DMS114 treated with DMSO at 0.1 percent for 48 hours (cell line): ENCODE measurements around the gene DYRK1B.
"Not testable (repeated sequence)": the region's sequence is repeated elsewhere in the genome, so short reads cannot be mapped to it uniquely, and the experiment has no call there.

Experiments
- DNase-seq: peaks from one replicate; lab custom pipeline; 2025; ENCODE audit not compliant: unreplicated experiment; lab: John Stamatoyannopoulos, UW

DYRK1B gene

DNA sequence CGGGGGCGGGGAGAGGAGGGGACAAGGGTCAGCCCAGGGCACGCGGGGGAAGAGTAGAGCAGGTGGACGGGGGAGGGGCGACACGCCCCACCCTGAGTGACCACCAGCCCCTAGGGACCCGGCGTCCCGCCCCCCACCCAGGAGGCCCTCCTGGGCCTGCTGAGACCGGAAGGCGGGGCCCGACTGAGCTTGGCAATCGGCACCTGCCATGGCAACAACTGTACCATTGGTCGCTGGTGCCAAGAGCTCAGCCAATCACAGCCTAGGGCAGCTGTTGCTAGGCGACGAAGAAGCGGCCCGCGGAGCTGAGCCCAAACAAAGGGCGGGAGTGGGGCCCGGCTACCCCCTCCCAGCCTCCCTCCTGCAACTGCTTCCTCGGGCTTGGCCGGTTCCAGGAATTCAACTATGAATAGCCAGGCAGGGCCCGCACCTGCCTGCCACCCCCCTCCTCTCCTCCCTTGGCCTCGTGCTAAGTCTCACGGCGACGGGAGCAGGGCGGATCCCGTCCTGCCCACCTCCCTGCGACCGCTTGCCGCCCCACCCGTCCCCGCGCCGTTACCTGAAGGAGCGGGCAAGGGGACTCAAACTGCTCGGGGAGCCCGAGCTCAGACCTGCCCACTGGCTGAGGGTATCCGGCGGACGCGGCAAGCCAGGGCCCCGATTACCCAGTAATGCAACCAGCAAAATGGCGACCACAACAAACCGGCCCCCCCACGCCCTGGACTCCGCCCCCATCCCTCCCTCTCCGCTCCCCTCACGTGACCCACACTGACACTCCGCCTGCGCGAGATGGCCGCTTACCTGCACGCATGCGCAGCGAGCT lies at the start of gene DYRK1B:
Gene DYRK1B (minus strand): TSS at position 699 of the 823 bp plus-strand sequence. CDS start 2,295 bp downstream, outside the sequence.
- peak; percentile 94 for DNase-seq

DNA sequence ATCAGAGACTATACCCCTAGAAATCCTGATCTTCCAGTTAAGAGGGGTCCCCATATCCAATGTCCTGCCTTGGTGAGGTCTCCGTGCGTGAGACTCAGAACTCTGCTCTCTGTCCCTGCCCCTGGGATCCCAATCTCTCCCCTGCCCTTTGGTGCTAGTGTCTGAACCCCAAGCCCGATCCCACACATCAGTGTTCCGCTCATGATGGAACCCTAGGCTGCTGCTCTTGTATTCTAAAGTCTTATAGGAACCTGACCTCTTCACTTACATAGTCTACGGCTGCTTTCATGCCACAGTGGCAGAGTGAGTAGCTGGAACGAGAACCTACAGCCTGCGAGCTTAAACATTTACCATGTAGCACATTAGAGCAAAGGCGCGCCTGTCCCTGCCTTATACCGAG lies 48.7 kb upstream of the DYRK1B start:
- not testable (repeated sequence) for DNase-seq

DNA sequence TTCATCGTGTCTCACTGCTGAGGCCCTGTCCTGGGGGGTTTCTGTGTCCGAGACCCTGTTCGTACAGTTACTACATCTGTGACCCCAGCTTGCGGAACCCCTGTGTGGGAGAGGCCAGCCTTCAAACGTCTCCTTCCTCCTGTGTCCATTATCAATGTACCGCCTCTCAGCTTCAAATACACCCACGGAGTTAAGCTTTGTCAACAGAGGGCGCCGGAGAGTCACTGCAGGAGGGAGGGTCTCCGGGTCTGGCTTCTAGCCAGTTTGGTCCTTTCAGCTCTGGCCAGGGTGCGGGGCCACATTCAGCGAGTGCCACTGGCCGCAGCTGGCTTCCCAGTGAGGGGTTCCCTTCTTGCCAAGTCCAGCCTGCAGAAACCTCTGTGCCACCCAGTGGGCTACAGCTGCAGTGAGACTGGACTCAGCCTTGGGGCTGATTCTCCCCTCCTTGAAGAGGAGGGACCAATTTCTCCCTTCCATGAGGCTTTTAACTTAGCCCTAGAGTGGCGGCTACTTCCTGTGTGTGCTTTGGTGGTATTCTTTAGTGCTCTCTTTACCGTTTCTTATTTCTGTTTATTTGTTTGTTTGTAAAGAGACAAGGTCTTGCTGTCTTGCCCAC lies 47.6 kb upstream of the DYRK1B start:
- not testable (repeated sequence) for DNase-seq

DNA sequence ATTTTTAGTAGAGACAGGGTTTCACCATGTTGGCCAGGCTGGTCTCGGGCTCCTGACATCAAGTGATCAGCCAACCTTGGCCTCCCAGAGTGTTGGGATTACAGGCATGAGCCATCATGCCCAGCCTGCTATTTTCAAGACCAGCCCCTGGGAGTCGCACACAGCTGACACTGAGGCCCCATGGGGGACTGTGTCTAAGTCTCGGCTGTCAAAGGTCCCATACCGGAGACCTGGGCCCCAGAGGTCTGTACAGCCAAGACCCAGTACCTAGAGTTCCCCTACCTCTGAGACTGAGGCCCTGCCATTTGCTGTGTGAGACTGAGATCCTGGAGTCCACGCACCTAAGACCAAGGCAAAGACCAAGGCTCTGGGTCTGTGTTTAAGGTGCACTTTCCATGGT lies 46.3 kb upstream of the DYRK1B start:
- DNase-seq = not testable (repeated sequence)

DNA sequence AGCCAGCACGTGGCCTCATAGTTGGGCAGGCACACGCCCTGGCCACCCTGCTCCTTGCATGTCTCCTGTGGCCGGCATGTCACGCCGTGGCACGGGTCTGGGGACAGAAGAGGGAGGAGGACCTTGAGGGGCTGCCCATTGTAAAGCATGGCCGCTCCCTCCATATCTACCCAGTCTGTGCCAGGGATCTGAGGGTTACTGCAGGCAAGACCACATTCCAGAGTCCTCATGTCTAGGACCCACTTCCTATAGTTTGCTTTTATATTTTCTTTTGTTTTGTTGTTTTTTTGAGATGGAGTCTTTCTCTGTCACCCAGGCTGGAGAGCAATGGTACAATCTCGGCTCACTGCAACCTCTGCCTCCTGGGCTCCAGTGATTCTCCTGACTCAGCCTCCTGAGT lies 45.8 kb upstream of the DYRK1B start:
- DNase-seq = not testable (repeated sequence)

DNA sequence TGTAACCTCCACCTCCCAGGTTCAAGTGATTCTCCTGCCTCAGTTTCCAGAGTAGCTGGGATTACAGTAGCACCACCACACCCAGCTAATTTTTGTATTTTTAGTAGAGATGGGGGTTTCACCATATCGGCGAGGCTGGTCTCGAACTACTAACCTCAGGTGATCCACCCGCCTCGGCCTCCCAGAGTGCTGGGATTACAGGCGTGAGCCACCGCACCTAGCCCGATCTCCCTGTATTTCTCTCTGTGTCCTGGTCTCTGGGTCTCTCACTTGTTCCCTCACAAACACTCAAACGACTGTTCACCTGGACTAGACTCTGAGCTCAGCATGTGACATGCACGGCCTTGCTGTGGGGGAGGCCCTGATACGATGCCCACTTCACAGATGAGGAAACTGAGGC lies 44.9 kb upstream of the DYRK1B start:
- DNase-seq = not testable (repeated sequence)

DNA sequence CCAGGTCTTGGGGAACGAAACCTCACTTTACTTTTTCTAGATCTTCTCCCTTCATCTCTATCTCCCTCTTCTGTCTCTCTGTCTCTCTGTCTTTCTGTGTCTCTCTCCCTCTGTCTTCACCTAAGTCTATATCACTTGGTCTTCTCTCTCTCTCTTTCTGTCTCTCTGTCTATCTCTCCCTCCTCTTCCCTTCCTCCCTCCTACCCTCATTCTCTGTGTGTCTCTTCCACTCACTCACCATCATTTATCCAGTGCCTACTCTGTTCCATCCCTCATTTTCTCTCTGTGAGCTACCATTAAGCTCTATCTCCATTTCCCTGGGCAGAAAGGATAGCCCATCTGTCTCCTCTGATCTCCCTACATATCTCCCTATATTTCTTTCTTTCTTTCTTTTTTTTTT lies 44.4 kb upstream of the DYRK1B start:
- DNase-seq = no peak

DNA sequence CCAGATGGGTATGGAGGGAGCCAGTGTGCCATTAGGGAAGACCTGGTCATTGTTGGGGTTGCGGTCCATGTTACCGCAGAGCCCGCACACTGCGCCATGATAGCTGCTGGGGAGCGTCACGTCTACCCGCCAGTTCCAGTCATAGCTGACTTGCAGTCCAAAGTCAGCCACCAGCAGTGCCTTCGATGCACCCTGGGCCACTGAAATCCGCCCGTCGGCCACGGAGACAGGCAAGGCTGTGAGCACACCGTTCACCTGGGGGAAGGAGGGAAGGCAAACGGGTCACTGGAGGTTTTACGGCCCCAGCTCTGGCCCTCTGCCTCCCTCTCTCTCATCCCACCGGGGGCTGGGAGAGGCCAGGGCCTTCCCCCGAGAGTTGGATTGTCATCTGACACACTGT lies 44.0 kb upstream of the DYRK1B start:
- not testable (repeated sequence) for DNase-seq

DNA sequence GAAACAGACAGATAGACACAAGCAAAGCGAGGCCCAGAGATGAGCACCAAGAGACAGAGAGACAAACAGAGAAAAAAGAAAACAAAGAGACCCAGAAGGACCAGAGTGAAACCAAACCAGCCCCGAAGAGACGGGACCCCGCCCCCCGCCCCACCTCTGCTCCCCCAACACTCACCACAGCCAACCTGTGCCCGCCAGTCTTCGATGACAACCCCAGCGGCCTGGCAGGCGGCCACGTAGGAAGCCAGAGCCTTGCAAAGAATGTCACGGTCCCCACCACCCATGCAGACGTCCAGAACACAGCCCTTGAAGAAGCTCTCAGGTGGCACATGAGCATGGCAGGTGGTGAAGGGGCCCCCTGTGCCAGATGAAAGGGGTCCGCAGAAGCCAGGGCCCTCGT lies 43.5 kb upstream of the DYRK1B start:
- not testable (repeated sequence) for DNase-seq

DNA sequence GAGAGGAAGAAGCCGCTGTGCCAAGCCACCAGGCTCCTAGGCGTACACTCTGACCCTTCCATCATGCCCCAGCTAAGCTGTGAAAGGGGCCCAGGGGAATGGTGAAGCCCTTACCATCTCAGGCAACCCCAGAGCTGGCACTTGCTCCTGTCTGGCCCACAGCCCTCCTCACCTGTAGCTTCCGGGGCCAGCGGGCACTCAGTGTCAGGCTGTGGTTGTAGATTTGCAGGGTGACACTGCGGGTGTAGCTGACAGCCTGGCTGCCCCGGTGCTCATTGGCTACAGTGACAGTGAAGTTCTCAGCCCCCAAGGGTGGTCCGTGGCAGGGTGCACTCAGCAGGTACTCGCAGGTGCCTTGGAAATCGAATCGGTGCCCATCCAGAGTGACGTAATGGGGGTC lies 42.5 kb upstream of the DYRK1B start:
- DNase-seq = not testable (repeated sequence)

DNA sequence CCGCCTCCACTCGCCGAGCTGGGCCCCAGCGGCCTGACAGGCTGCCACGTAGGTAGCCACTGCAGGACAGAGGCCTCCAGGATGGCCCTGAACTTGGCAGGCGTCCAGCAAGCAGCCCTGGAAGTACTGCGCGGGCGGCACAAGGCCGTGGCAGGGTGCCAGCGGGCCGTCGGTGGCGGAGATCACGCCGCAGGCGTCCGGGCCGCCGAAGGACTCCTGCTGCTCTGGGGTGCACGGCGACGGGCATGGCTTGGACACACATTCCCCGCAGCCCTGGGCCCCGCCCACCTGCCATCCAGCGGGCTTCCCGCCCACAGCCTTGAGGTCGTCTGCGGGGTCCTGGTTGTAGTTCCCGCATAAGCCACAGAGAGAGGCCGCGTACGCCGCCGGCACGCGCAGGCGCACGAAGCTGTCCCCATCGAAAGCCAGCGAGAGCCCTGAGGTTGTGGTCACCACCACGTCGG lies 41.5 kb upstream of the DYRK1B start:
- not testable (repeated sequence) for DNase-seq

DNA sequence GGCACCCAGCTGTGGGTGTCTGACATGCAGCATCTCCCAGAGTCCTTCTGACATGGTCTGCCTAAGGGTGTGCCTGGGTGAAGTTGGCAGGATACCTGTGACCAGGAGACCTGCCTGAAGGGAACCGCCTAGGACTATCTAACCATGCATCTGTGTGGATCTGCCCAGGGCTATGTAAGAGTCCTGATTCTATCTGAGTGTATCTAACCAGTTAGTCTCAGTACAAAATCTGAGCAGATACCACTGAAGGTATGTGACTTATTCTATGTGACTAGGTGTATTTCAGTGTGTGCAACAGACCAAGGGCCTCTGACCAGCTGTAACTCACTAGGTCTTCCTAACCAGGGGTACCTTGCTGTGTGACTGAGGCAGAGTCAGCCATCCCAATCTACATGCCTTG lies 40.4 kb upstream of the DYRK1B start:
- no peak for DNase-seq

DNA sequence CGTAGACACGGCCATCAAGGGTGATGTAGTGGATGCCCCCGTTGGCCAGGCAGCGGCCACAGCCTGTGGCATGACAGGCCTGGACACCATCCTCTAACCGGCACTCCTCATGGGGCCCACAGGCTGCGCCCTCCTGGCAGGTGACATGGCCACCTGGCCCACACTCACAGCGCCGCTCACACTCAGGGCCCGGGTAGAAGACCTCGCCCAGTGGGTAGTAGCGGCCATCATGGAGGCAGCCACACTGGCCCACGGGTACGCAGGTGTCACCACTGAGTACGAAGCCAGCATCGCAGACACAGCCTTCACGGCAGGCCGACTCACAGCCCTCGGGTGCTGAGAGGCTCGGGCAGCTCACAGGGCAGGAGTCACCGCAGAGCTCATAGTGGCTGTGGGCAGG lies 39.4 kb upstream of the DYRK1B start:
- DNase-seq = no peak

DNA sequence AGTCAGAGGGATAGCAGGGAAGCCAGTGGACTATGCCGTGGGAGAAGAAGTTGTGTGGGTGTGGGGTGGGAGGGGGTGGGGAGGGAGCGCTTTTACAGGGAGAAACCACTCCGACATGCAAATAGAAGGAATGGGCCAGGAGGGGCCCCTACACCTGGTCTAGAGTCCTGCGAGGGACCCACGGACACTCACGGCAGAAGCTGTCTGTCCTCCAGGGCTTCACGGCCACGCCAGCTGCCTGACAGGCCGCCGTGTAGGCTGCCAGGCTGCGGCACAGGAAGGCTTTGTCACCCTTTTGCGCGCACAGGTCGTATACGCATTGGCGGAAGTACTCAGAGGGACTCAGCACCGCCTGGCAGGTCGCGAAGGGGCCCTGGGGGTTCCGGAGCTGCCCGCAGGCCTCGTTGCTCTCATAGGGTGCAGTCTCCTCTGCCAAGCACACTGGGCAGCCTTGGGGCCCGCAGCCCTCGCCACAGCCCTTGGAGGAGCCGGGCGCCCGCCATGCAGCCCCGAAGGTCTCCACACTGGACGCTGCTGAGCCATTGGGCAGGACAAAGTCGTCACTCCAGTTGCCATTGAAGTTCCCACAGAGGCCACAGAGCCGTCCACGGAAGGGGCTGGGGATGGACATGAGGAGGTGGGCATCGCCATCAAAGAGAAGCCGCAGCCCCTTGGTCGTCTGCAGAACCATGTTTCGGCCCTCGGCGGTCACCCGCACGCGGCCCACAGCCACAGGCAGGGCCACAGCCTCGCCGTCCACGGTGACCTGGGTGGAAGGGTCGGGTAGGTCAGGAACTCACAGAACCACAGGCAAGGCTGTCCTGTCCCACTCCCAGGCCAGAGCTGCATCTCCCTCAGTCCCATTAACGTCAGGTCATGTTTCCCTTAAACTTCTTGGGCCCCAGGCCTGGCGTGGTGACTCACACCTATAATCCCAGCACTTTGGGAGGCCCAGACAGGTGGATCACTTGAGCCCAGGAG lies 38.2 kb upstream of the DYRK1B start:
- no peak for DNase-seq

DNA sequence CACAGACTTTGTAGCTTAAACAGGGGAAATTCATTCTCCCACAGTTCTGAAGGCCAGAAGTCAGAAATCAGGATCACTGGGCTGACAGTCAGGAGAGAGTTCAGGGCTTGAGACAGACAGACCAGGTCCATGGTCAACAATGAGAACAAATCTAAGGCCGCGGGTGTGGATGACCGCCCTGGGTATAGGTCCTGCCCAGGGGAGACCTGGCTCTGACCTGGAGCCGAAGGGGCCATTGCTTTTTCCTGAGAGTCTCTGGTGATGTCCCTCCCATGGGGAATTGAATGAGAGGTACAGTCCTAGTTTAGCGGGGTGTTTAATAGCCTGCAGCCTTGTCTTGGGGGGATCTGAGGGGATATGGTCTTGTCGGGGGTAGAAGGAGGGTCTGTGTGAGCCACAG lies 37.4 kb upstream of the DYRK1B start:
- DNase-seq = no peak

DNA sequence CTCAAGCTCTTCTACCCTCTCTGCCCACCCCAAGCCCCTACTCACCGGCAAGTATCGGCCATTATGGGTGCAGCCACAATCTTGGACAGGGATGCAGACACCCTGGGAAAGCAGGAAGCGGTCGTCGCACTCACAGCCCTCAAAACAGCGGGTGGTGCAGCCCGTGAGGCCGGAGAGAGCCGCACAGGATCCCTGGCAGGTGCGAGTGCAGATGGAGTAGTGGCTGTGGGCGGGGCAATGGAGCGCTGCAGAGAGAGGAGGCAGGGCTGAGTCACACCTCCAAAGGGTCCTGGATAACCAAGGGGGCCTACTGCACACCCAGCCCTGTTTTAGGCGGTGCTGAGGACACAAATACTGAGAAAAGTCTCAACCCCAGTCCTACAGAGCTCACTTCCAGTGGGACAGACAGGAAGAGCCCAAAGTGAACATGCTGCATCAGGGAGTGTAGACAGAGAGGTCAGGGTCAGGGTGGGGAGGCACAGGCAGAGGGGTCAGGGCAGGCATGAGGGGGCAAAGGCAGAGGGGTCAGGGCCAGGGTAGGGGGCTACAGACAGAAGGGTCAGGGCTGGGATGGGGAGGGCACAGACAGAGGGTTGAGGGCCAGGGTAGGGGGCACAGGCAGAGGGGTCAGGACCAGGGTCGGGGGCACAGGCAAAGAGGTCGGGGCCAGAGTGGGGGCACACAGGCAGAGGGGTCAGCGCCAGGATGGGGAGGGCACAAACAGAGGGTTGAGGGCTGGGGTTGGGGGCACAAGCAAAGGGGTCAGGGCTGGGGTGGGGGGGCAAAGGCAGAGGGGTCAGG lies 36.4 kb upstream of the DYRK1B start:
- no peak for DNase-seq

DNA sequence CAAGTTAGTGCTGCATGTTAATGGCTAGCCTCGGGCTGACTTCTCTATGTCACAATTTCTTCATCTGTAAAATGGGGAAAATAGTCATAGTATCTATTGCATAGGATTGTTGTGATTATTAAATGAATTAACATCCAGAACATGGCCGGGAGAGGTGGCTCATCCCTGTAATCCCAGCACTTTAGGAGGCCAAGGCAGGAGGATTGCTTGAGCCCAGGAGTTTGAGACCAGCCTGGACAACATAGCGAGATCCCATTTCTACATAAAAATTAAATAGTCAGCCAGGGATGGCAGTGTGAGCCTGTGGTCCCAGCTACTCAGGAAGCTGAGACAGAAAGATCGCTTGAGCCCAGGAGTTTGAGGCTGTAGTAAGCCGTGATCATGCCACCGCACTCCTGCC lies 34.0 kb upstream of the DYRK1B start:
- no peak for DNase-seq

DNA sequence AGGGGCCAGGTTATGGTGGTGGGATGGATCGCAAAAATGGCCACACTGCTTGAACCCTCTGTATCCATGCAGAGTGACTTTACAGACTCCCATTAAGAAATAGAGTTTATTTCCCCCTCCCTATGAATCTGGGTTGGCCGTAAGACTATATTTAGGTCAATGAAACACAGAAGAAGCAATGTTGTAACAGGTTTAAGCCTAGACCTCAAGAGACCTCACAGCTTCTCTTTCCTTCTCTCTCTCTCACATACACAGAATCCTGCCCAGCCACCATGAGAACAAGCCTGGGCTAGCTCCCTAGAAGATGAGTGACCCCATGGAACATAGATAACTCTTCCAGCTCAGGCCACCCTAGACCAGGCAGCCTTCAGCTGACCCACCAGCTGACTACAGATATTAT lies 33.2 kb upstream of the DYRK1B start:
- no peak for DNase-seq

DNA sequence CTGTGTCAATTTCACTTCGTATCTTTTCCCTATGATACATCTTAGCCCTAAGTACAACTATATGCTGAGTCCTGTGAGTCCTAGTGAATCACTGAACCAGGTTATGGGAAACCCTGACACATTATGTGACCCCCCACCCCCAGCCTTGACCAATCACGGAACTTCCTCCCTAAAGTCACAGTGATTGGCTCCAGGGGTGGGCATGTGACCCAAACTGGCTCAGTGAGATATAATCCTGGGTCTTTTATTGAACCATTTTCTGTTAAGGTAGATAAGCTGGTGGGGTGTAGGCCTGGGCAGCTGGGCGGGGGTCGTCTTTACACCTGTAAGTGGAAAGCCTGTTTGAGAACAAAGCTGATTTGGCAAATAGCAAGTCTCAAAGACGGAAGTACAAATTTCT lies 32.0 kb upstream of the DYRK1B start:
- DNase-seq = no peak

DNA sequence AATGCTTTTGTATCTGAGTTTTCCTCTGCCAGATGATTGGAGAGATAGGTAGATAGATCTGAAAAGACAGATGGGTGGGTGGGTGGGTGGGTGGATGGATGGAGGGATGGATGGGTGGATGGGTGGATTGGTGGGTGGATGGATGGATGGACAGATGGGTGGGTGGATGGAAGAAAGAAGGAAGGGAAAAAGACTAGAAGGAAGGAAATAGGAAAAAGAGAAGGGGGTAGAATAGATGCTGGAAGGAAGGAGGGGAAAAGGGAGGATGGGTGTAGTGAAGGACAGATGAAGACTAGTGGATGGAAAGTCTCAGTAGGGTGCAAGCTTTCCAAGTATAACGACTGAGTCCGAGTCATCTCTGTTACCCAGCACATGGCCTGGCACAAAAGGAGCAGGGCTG lies 31.2 kb upstream of the DYRK1B start:
- no peak for DNase-seq
